ENCODE data around the gene TMEM218.

The TMEM218 gene

GRCh38 chr11:125070699-125071254 lies 40.6 kb downstream of the TMEM218 start:
- no peak for DNase-seq (ENCODE audit: low read depth, low spot score)
- Histone ChIP-seq H3K4me3 (ENCODE audit: low read length) (no peak overlapping the region), H3K9me3 (ENCODE audit: control insufficient read depth, insufficient read depth, low read length) (no peaks in the 10 kb centered on the region), H3K36me3 (ENCODE audit: control insufficient read depth, insufficient read depth, low read length) (no peaks in the 10 kb centered on the region), H3K27ac (ENCODE audit: low read length) (no peak overlapping the region), H3K27me3 (ENCODE audit: control insufficient read depth, insufficient read depth, low read length) (no peaks in the 10 kb centered on the region), H3K4me1 (ENCODE audit: control insufficient read depth, insufficient read depth, low read length) (no peaks in the 10 kb centered on the region)
- WGBS (ENCODE audit: insufficient coverage, insufficient read length) = no CpG with 5 or more reads among the region's 7 CpGs

- no peaks in the 10 kb centered on the region for H3K36me3 ChIP-seq (ENCODE audit: control insufficient read depth, insufficient read depth, low read length)
- no peak for DNase-seq (ENCODE audit: low read depth, low spot score)
- no peaks in the 10 kb centered on the region for H3K9me3 ChIP-seq (ENCODE audit: control insufficient read depth, insufficient read depth, low read length)
- WGBS (ENCODE audit: insufficient coverage, insufficient read length) = no CpG with 5 or more reads among the region's 5 CpGs
- H3K4me1 ChIP-seq (ENCODE audit: control insufficient read depth, insufficient read depth, low read length) = no peaks in the 10 kb centered on the region
- no peak overlapping the region for H3K27ac ChIP-seq (ENCODE audit: low read length)
- H3K27me3 ChIP-seq (ENCODE audit: control insufficient read depth, insufficient read depth, low read length) = no peaks in the 10 kb centered on the region
- H3K4me3 ChIP-seq (ENCODE audit: low read length) = no peak overlapping the region
Observed at GRCh38 chr11:125069796-125070195, 41.6 kb downstream of the TMEM218 start.

GRCh38 chr11:125069008-125069407 lies 42.4 kb downstream of the TMEM218 start:
- no peaks in the 10 kb centered on the region for H3K9me3 ChIP-seq (ENCODE audit: control insufficient read depth, insufficient read depth, low read length)
- H3K36me3 ChIP-seq (ENCODE audit: control insufficient read depth, insufficient read depth, low read length) = no peaks in the 10 kb centered on the region
- H3K4me3 ChIP-seq (ENCODE audit: low read length) = no peak overlapping the region
- no peaks in the 10 kb centered on the region for H3K4me1 ChIP-seq (ENCODE audit: control insufficient read depth, insufficient read depth, low read length)
- no peak for DNase-seq (ENCODE audit: low read depth, low spot score)
- H3K27me3 ChIP-seq (ENCODE audit: control insufficient read depth, insufficient read depth, low read length) = no peaks in the 10 kb centered on the region; the same call in 1 of the 2 replicates
- no peak overlapping the region for H3K27ac ChIP-seq (ENCODE audit: low read length)
- WGBS (ENCODE audit: insufficient coverage, insufficient read length) = no CpG with 5 or more reads among the region's 4 CpGs

- Histone ChIP-seq H3K4me3 (ENCODE audit: low read length) (no peak overlapping the region), H3K27ac (ENCODE audit: low read length) (no peak overlapping the region), H3K27me3 (ENCODE audit: control insufficient read depth, insufficient read depth, low read length) (no peaks in the 10 kb centered on the region; the same call in 1 of the 2 replicates), H3K4me1 (ENCODE audit: control insufficient read depth, insufficient read depth, low read length) (no peaks in the 10 kb centered on the region), H3K36me3 (ENCODE audit: control insufficient read depth, insufficient read depth, low read length) (no peaks in the 10 kb centered on the region), H3K9me3 (ENCODE audit: control insufficient read depth, insufficient read depth, low read length) (no peaks in the 10 kb centered on the region)
- no CpG with 5 or more reads among the region's 4 CpGs for WGBS (ENCODE audit: insufficient coverage, insufficient read length)
- DNase-seq (ENCODE audit: low read depth, low spot score) = no peak
Observed at GRCh38 chr11:125068368-125068767, 43.1 kb downstream of the TMEM218 start.

- no peaks in the 10 kb centered on the region for H3K36me3 ChIP-seq (ENCODE audit: control insufficient read depth, insufficient read depth, low read length)
- no peak overlapping the region for H3K27ac ChIP-seq (ENCODE audit: low read length)
- no peaks in the 10 kb centered on the region for H3K4me1 ChIP-seq (ENCODE audit: control insufficient read depth, insufficient read depth, low read length)
- H3K9me3 ChIP-seq (ENCODE audit: control insufficient read depth, insufficient read depth, low read length) = no peaks in the 10 kb centered on the region
- H3K4me3 ChIP-seq (ENCODE audit: low read length) = peak overlapping the region; percentile 49; the same call in 1 of the 2 replicates
- no CpG with 5 or more reads among the region's 7 CpGs for WGBS (ENCODE audit: insufficient coverage, insufficient read length)
- peaks cover 14% of the 10 kb centered on the region; the same call in 1 of the 2 replicates for H3K27me3 ChIP-seq (ENCODE audit: control insufficient read depth, insufficient read depth, low read length)
- DNase-seq (ENCODE audit: low read depth, low spot score) = no peak
Observed at GRCh38 chr11:125064070-125064469, 47.4 kb downstream of the TMEM218 start.

- WGBS (ENCODE audit: insufficient coverage, insufficient read length) = no CpG with 5 or more reads among the region's 38 CpGs
- Histone ChIP-seq H3K27ac (ENCODE audit: low read length) (no peak overlapping the region), H3K36me3 (ENCODE audit: control insufficient read depth, insufficient read depth, low read length) (no peaks in the 10 kb centered on the region), H3K9me3 (ENCODE audit: control insufficient read depth, insufficient read depth, low read length) (no peaks in the 10 kb centered on the region), H3K4me1 (ENCODE audit: control insufficient read depth, insufficient read depth, low read length) (no peaks in the 10 kb centered on the region), H3K4me3 (ENCODE audit: low read length) (peak overlapping the region; percentile 49; the same call in 1 of the 2 replicates), H3K27me3 (ENCODE audit: control insufficient read depth, insufficient read depth, low read length) (peaks cover 14% of the 10 kb centered on the region; the same call in 1 of the 2 replicates)
- DNase-seq (ENCODE audit: low read depth, low spot score) = no peak
Observed at GRCh38 chr11:125063429-125064043, 47.9 kb downstream of the TMEM218 start.

GRCh38 chr11:125062931-125063428 lies 48.4 kb downstream of the TMEM218 start, which contains the start of gene SLC37A2:
SLC37A2 (plus strand) TSS chr11:125063305; CDS start chr11:125063368, 63 bp downstream.
- Histone ChIP-seq H3K36me3 (ENCODE audit: control insufficient read depth, insufficient read depth, low read length) (no peaks in the 10 kb centered on the region), H3K9me3 (ENCODE audit: control insufficient read depth, insufficient read depth, low read length) (no peaks in the 10 kb centered on the region), H3K4me1 (ENCODE audit: control insufficient read depth, insufficient read depth, low read length) (no peaks in the 10 kb centered on the region), H3K27me3 (ENCODE audit: control insufficient read depth, insufficient read depth, low read length) (peaks cover 14% of the 10 kb centered on the region; the same call in 1 of the 2 replicates), H3K27ac (ENCODE audit: low read length) (no peak within 1 kb of the TSS), H3K4me3 (ENCODE audit: low read length) (peak within 1 kb of the TSS; percentile 49; the same call in 1 of the 2 replicates)
- DNase-seq (ENCODE audit: low read depth, low spot score) = no peak
- no CpG with 5 or more reads among the region's 46 CpGs for WGBS (ENCODE audit: insufficient coverage, insufficient read length)

GRCh38 chr11:125062218-125062930 lies 49.1 kb downstream of the TMEM218 start:
- no peaks in the 10 kb centered on the region for H3K36me3 ChIP-seq (ENCODE audit: control insufficient read depth, insufficient read depth, low read length)
- no peaks in the 10 kb centered on the region for H3K9me3 ChIP-seq (ENCODE audit: control insufficient read depth, insufficient read depth, low read length)
- peaks cover 14% of the 10 kb centered on the region; the same call in 1 of the 2 replicates for H3K27me3 ChIP-seq (ENCODE audit: control insufficient read depth, insufficient read depth, low read length)
- H3K27ac ChIP-seq (ENCODE audit: low read length) = no peak overlapping the region
- WGBS (ENCODE audit: insufficient coverage, insufficient read length) = no CpG with 5 or more reads among the region's 19 CpGs
- H3K4me3 ChIP-seq (ENCODE audit: low read length) = peak overlapping the region; percentile 49; the same call in 1 of the 2 replicates
- H3K4me1 ChIP-seq (ENCODE audit: control insufficient read depth, insufficient read depth, low read length) = no peaks in the 10 kb centered on the region
- DNase-seq (ENCODE audit: low read depth, low spot score) = no peak

- no peak for DNase-seq (ENCODE audit: low read depth, low spot score)
- Histone ChIP-seq H3K4me3 (ENCODE audit: low read length) (no peak overlapping the region), H3K4me1 (ENCODE audit: control insufficient read depth, insufficient read depth, low read length) (no peaks in the 10 kb centered on the region), H3K36me3 (ENCODE audit: control insufficient read depth, insufficient read depth, low read length) (no peaks in the 10 kb centered on the region), H3K9me3 (ENCODE audit: control insufficient read depth, insufficient read depth, low read length) (no peaks in the 10 kb centered on the region), H3K27me3 (ENCODE audit: control insufficient read depth, insufficient read depth, low read length) (peaks cover 14% of the 10 kb centered on the region; the same call in 1 of the 2 replicates), H3K27ac (ENCODE audit: low read length) (no peak overlapping the region)
- no CpG with 5 or more reads among the region's 4 CpGs for WGBS (ENCODE audit: insufficient coverage, insufficient read length)
Observed at GRCh38 chr11:125061281-125061680, 50.1 kb downstream of the TMEM218 start.

GRCh38 chr11:125057693-125058016 lies 53.8 kb downstream of the TMEM218 start:
- DNase-seq (ENCODE audit: low read depth, low spot score) = no peak
- Histone ChIP-seq H3K27ac (ENCODE audit: low read length) (no peak overlapping the region), H3K4me3 (ENCODE audit: low read length) (no peak overlapping the region), H3K36me3 (ENCODE audit: control insufficient read depth, insufficient read depth, low read length) (no peaks in the 10 kb centered on the region), H3K4me1 (ENCODE audit: control insufficient read depth, insufficient read depth, low read length) (no peaks in the 10 kb centered on the region), H3K27me3 (ENCODE audit: control insufficient read depth, insufficient read depth, low read length) (peaks cover 13% of the 10 kb centered on the region; the same call in 1 of the 2 replicates), H3K9me3 (ENCODE audit: control insufficient read depth, insufficient read depth, low read length) (no peaks in the 10 kb centered on the region)
- no CpG with 5 or more reads among the region's 5 CpGs for WGBS (ENCODE audit: insufficient coverage, insufficient read length)
